H1 (cell line): ENCODE data around the gene CD84. TPM values are rescaled to one million over a fixed set of nuclear protein-coding genes. Genes with fewer than 3 reads are reported as not detected.

Experiments used
- CTCF ChIA-PET: fragments of 300-600 bp; sonication (Branson Sonifier 250); formaldehyde crosslinking; loops from one replicate; lab custom pipeline; 2021; ENCODE audit not compliant: partially characterized antibody; lab: Charles Lee
- POLR2A ChIA-PET: fragments of 300-600 bp; sonication (Branson Sonifier 250); formaldehyde crosslinking; loops from one replicate; lab custom pipeline; 2021; ENCODE audit warnings: inconsistent platforms; ENCODE audit not compliant: partially characterized antibody; lab: Charles Lee
- DNase-seq, 2 experiments: peaks; one replicate each; pipeline versions ENCODE4 v3.0.0 to v3.0.0-alpha.2; 2010 to 2022; ENCODE audit warnings: low spot score in 2 of 2, low read depth in 1 of 2, mixed read lengths in 1 of 2
- FAIRE-seq: peaks from 2 replicates; lab custom pipeline; 2011; peaks lifted over from hg19 to GRCh38; lab: Jason Lieb, UNC
- H2AFZ ChIP-seq: 2 replicates; pipeline ENCODE4 v1.8.1; 2012; ENCODE audit warnings: low read length, inconsistent platforms
- H2AK5ac ChIP-seq: 2 replicates; pipeline ENCODE4 v1.6.1; 2013; ENCODE audit warnings: low read depth, low read length
- H2BK120ac ChIP-seq: replicated peaks from 2 replicates; pipeline ENCODE3; 2013; ENCODE audit warnings: low read depth, low read length, inconsistent platforms
- H2BK12ac ChIP-seq: 2 replicates; pipeline ENCODE4 v1.6.1; 2013; ENCODE audit warnings: low read depth, low read length
- H2BK15ac ChIP-seq: 2 replicates; pipeline ENCODE4 v1.6.1; 2013; ENCODE audit warnings: low read length
- H2BK20ac ChIP-seq: 2 replicates; pipeline ENCODE4 v1.6.1; 2013; ENCODE audit warnings: low read length
- H2BK5ac ChIP-seq: 2 replicates; pipeline ENCODE4 v1.6.1; 2013; ENCODE audit warnings: low read depth, low read length
- H3K14ac ChIP-seq: 2 replicates; pipeline ENCODE4 v1.6.1; 2013; ENCODE audit warnings: inconsistent platforms; ENCODE audit not compliant: insufficient read length
- H3K18ac ChIP-seq: 2 replicates; pipeline ENCODE4 v1.6.1; 2013; ENCODE audit warnings: low read length; ENCODE audit errors: extremely low read depth
- H3K23ac ChIP-seq: 2 replicates; pipeline ENCODE4 v1.6.1; 2013; ENCODE audit warnings: inconsistent platforms; ENCODE audit not compliant: insufficient read length
- H3K23me2 ChIP-seq: 2 replicates; pipeline ENCODE4 v1.6.1; 2013; ENCODE audit warnings: low read depth, low read length
- H3K27ac ChIP-seq: 2 replicates; pipeline ENCODE4 v1.6.1; 2011; ENCODE audit warnings: low read depth, low read length, inconsistent platforms
- H3K27me3 ChIP-seq, 4 experiments: replicated peaks in 1 of 4; 1 replicate in 1 of 4; 2 replicates in 3 of 4; pipeline versions ENCODE4 v1.6.1 to v1.8.1; 2011 to 2013; ENCODE audit warnings: low read length in 3 of 4, mild to moderate bottlenecking in 3 of 4, inconsistent platforms in 2 of 4, mixed read lengths in 2 of 4, moderate library complexity in 1 of 4; ENCODE audit not compliant: control insufficient read depth in 3 of 4, insufficient read depth in 3 of 4; ENCODE audit errors: extremely low read depth in 1 of 4
- H3K36me3 ChIP-seq, 4 experiments: 2 replicates each; pipeline versions ENCODE4 v1.6.1 to v1.8.1; 2011 to 2013; ENCODE audit warnings: mild to moderate bottlenecking in 4 of 4, low read length in 3 of 4, moderate library complexity in 2 of 4, control low read depth in 1 of 4, inconsistent platforms in 1 of 4; ENCODE audit not compliant: insufficient read depth in 4 of 4, control insufficient read depth in 2 of 4
- H3K4ac ChIP-seq: replicated peaks from 2 replicates; pipeline ENCODE3; 2013; ENCODE audit warnings: low read length, low read depth, mixed read lengths, inconsistent platforms; ENCODE audit not compliant: insufficient read length
- H3K4me1 ChIP-seq, 4 experiments: replicated peaks in 1 of 4; 1 replicate in 1 of 4; 2 replicates in 3 of 4; pipeline versions ENCODE4 v1.6.1 to v1.8.1; 2011 to 2013; ENCODE audit warnings: low read length in 3 of 4, inconsistent platforms in 2 of 4, mixed read lengths in 1 of 4; ENCODE audit not compliant: insufficient read depth in 4 of 4, control insufficient read depth in 3 of 4
- H3K4me2 ChIP-seq, 2 experiments: 2 replicates each; pipeline versions ENCODE4 v1.6.1 to v1.8.1; 2011 to 2013; ENCODE audit warnings: low read depth in 2 of 2, low read length in 2 of 2, control low read depth in 1 of 2, inconsistent platforms in 1 of 2, mild to moderate bottlenecking in 1 of 2; ENCODE audit not compliant: insufficient read depth in 1 of 2
- H3K4me3 ChIP-seq, 4 experiments: fragments of 200-600, 300-600 bp in 1 of 4; sonication (generic), shearing (Covaris generic), sonication (Bioruptor Twin) in 1 of 4; 2 replicates each; pipeline versions ENCODE4 v1.5.1 to v1.8.1; 2011 to 2016; ENCODE audit warnings: low read length in 4 of 4, low read depth in 3 of 4, control low read depth in 2 of 4, inconsistent platforms in 2 of 4, mild to moderate bottlenecking in 2 of 4, mixed read lengths in 1 of 4, moderate library complexity in 1 of 4; ENCODE audit not compliant: insufficient read depth in 2 of 4; ENCODE audit errors: extremely low read depth in 1 of 4
- H3K56ac ChIP-seq: replicated peaks from 2 replicates; pipeline ENCODE3; 2013; ENCODE audit warnings: low read depth, mild to moderate bottlenecking, mixed read lengths, low read length, inconsistent platforms; ENCODE audit not compliant: insufficient read length
- H3K79me1 ChIP-seq: 2 replicates; pipeline ENCODE4 v1.6.1; 2013; ENCODE audit warnings: low read depth, low read length, control low read depth
- H3K79me2 ChIP-seq, 2 experiments: 2 replicates each; pipeline versions ENCODE4 v1.6.1 to v1.8.1; 2012 to 2013; ENCODE audit warnings: low read length in 2 of 2, mild to moderate bottlenecking in 2 of 2, inconsistent platforms in 1 of 2; ENCODE audit not compliant: insufficient read depth in 2 of 2, control insufficient read depth in 1 of 2
- H3K9ac ChIP-seq, 4 experiments: replicated peaks in 1 of 4; 1 replicate in 1 of 4; 2 replicates in 3 of 4; pipeline versions ENCODE4 v1.6.1 to v1.8.1; 2011 to 2013; ENCODE audit warnings: low read depth in 3 of 4, low read length in 3 of 4, control low read depth in 2 of 4, mild to moderate bottlenecking in 2 of 4, moderate library complexity in 2 of 4, inconsistent platforms in 1 of 4; ENCODE audit errors: extremely low read depth in 1 of 4
- H3K9me3 ChIP-seq, 2 experiments: 2 replicates each; pipeline versions ENCODE4 v1.6.1 to v1.8.1; 2012 to 2013; ENCODE audit warnings: mild to moderate bottlenecking in 2 of 2, moderate library complexity in 2 of 2, control low read depth in 1 of 2, inconsistent platforms in 1 of 2, low read depth in 1 of 2, low read length in 1 of 2, mixed read lengths in 1 of 2; ENCODE audit not compliant: insufficient read depth in 2 of 2
- H4K20me1 ChIP-seq, 2 experiments: replicated peaks in 1 of 2; 2 replicates each; pipeline versions ENCODE3 to v1.8.1; 2011 to 2013; ENCODE audit warnings: inconsistent platforms in 2 of 2, low read length in 2 of 2, mild to moderate bottlenecking in 1 of 2; ENCODE audit not compliant: insufficient read depth in 2 of 2, control insufficient read depth in 1 of 2
- H4K5ac ChIP-seq: 2 replicates; pipeline ENCODE4 v1.6.1; 2013; ENCODE audit warnings: low read length, low read depth, mixed read lengths, inconsistent platforms; ENCODE audit not compliant: insufficient read length
- H4K8ac ChIP-seq: 2 replicates; pipeline ENCODE4 v1.8.0; 2013; ENCODE audit warnings: mild to moderate bottlenecking, moderate library complexity, low read length, inconsistent platforms; ENCODE audit not compliant: insufficient read depth; ENCODE audit errors: extremely low read depth
- H4K91ac ChIP-seq: replicated peaks from 2 replicates; pipeline ENCODE3; 2013; ENCODE audit warnings: low read length, mixed read lengths, inconsistent platforms; ENCODE audit not compliant: insufficient read length
- BACH1 ChIP-seq: IDR thresholded peaks from 2 replicates; pipeline ENCODE4 v1.6.1; 2012; ENCODE audit warnings: low read length, improper control_type of control experiment
- BRCA1 ChIP-seq: IDR thresholded peaks from 2 replicates; pipeline ENCODE4 v1.6.1; 2012; ENCODE audit warnings: low read depth, low read length, improper control_type of control experiment
- CBX5 ChIP-seq: fragments of 300-800, 300-1000 bp; sonication (generic); IDR thresholded peaks from 2 replicates; pipeline ENCODE4 v1.7.1; 2016; ENCODE audit warnings: antibody characterized with exemption, low read length, low read depth
- HDAC6 ChIP-seq: IDR thresholded peaks from one replicate; pipeline ENCODE4 v1.7.1; 2012; ENCODE audit warnings: low read depth, mild to moderate bottlenecking, inconsistent platforms, low read length, moderate library complexity
- KDM1A ChIP-seq: fragments of 200-600, 300-600 bp; sonication (generic); IDR thresholded peaks from 2 replicates; pipeline ENCODE4 v1.7.1; 2016; ENCODE audit warnings: mild to moderate bottlenecking, low read length, borderline replicate concordance
- KDM4A ChIP-seq: IDR thresholded peaks from one replicate; pipeline ENCODE4 v1.7.1; 2012; ENCODE audit warnings: low read depth, mild to moderate bottlenecking, moderate library complexity, low read length, inconsistent platforms; ENCODE audit not compliant: severe bottlenecking
- PHF8 ChIP-seq: fragments of 200-600 bp; sonication (generic); conservative IDR thresholded peaks from 2 replicates; pipeline ENCODE4 v1.7.1; 2012; ENCODE audit warnings: low read depth, mild to moderate bottlenecking, inconsistent platforms, low read length, moderate library complexity
- POLR2AphosphoS5 ChIP-seq: IDR thresholded peaks from 2 replicates; pipeline ENCODE4 v1.6.1; 2011; ENCODE audit warnings: low read depth, low read length
- SIRT6 ChIP-seq: IDR thresholded peaks from one replicate; pipeline ENCODE4 v1.7.1; 2012; ENCODE audit warnings: low read length, inconsistent platforms
- SRF ChIP-seq: IDR thresholded peaks from 2 replicates; pipeline ENCODE4 v1.6.1; 2011; ENCODE audit warnings: mild to moderate bottlenecking, low read depth, low read length, moderate library complexity
- TAF1 ChIP-seq: IDR thresholded peaks from 2 replicates; pipeline ENCODE4 v1.6.1; 2011; ENCODE audit warnings: mild to moderate bottlenecking, low read depth, low read length
- WGBS, 2 experiments: shearing (Covaris generic) in 1 of 2; methylation state at CpG; one replicate each; pipeline versions ENCODE4 v1.1.6 to v1.1.7; 2013 to 2015; ENCODE audit warnings: low lambda C conversion rate in 2 of 2, mixed read lengths in 2 of 2, inconsistent platforms in 1 of 2, low coverage in 1 of 2, missing lambda C conversion rate in 1 of 2; ENCODE audit not compliant: insufficient replicate concordance in 2 of 2, insufficient coverage in 1 of 2, insufficient read length in 1 of 2; ENCODE audit errors: extremely low coverage in 1 of 2, missing lambda C conversion rate in 1 of 2; 5-methylcytosine and 5-hydroxymethylcytosine counted together
- polyA plus RNA-seq, 7 experiments: library from polyadenylated mRNA; depleted of rRNA in 3 of 7; stranded (reverse) in 5 of 7; unstranded in 2 of 7; fragments of >200 nt in 5 of 7; fragments of 200-250 nt in 2 of 7; gene quantifications; 1 replicate in 5 of 7; 2 replicates in 1 of 7; 4 replicates in 1 of 7; pipeline versions ENCODE4 v1.2.1 to v1.2.3, GENCODE V29; 2011 to 2013; ENCODE audit warnings: missing spikeins in 2 of 7, mixed read lengths in 2 of 7
- total RNA-seq: library from RNA; stranded (reverse); fragmentation: NEBNext Ultra II Directional; extraction: Animal tissue kit (Norgen Biotek cat#: 25700); gene quantifications from 2 replicates; pipeline ENCODE4 v1.2.1, GENCODE V29; 2021
- TF ChIP-seq, protein P1 (sequence below): IDR thresholded peaks from 2 replicates; pipeline ENCODE4 v1.6.1; 2012; ENCODE audit warnings: low read length, inconsistent platforms

The CD84 gene
- total and polyA plus RNA-seq, 2 of the 8 experiments (the other 6 are each of a cell fraction or from before 2014, with no cell fraction given), result not detected

DNA sequence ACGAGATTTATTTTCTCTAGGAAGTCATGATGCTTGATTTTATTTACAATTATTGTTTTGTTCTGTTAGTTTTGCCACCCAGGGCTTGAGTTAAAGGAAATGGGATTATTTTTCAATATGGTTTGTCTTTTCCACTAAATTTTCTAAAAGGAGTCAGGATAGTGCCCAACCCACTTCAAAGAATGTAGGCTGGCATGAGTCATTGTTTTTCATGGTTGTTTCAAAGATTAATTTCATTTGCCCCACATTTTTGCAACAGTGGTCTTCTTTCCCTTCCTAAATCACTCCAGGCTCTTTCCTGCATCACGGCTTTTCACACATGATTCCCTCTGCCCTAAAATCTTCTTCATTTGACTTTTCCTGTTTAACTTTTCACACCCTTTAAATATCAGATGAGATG, 58.7 kb downstream of the CD84 start:
- Histone ChIP-seq H3K18ac (no peak overlapping the region), H2AK5ac (no peak overlapping the region), H2BK15ac (no peak overlapping the region), H3K27ac (no peak overlapping the region), H3K23me2 (no peaks in the 10 kb centered on the region), H2BK20ac (no peak overlapping the region), H3K23ac (no peak overlapping the region), H3K9ac (no peak overlapping the region), H3K4me2 (no peak overlapping the region), H2AFZ (no peak overlapping the region), H3K14ac (no peak overlapping the region), H3K4ac (no peak overlapping the region), H3K4me3 (no peak overlapping the region), H3K9me3 (0 out of 4 replicates have a peak, but pooled peaks cover 0 to 2% of the 10 kb centered on the region in 2 experiments), H2BK120ac (no peak overlapping the region), H4K8ac (no peak overlapping the region), H2BK12ac (no peak overlapping the region), H3K4me1 (peaks cover 3 to 6% (median 5%) of the 10 kb centered on the region in 4 experiments; a peak in 5 of 7 replicates), H3K79me1 (no peaks in the 10 kb centered on the region), H3K79me2 (no peaks in the 10 kb centered on the region), H3K36me3 (no peaks in the 10 kb centered on the region), H4K5ac (no peak overlapping the region), H3K56ac (no peak overlapping the region), H4K20me1 (no peaks in the 10 kb centered on the region), H3K27me3 (no peaks in the 10 kb centered on the region), H4K91ac (no peak overlapping the region), H2BK5ac (no peak overlapping the region)
- FAIRE-seq (no peak), DNase-seq (no peak)
- TF ChIP-seq SIRT6 (no peak), BRCA1 (no peak), PHF8 (no peak), KDM4A (no peak), KDM1A (no peak), POLR2AphosphoS5 (no peak), BACH1 (no peak), TAF1 (no peak), SRF (no peak), CBX5 (no peak), HDAC6 (no peak)
- TF ChIP-seq, protein P1, sequence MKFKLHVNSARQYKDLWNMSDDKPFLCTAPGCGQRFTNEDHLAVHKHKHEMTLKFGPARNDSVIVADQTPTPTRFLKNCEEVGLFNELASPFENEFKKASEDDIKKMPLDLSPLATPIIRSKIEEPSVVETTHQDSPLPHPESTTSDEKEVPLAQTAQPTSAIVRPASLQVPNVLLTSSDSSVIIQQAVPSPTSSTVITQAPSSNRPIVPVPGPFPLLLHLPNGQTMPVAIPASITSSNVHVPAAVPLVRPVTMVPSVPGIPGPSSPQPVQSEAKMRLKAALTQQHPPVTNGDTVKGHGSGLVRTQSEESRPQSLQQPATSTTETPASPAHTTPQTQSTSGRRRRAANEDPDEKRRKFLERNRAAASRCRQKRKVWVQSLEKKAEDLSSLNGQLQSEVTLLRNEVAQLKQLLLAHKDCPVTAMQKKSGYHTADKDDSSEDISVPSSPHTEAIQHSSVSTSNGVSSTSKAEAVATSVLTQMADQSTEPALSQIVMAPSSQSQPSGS, result no peak
- ChIA-PET CTCF (interaction anchor here (1.7 kb wide), 1 partner anchor 8 kb away, joined by 6 read pairs; no protein-coding TSS in a partner anchor), POLR2A (no interaction called here)
- WGBS, 2 experiments, result 70% methylated on average over 2 of the region's 2 CpGs; no CpG with 5 or more reads in 1 of the 2 experiments
